Glutamatergic neuron (in vitro differentiated cells): ENCODE measurements around the gene KNDC1. TPM values are rescaled to one million over a fixed set of nuclear protein-coding genes. Genes with fewer than 3 reads are reported as not detected.
"Not testable (repeated sequence)": the region's sequence is repeated elsewhere in the genome, so short reads cannot be mapped to it uniquely, and the experiment has no call there.

Experiments
- DNase-seq: peaks from one replicate; pipeline ENCODE4 v3.0.0; 2022
- H3K27ac Mint-ChIP-seq: one replicate; pipeline ENCODE4 v1.8.0; 2020; ENCODE audit warnings: mild to moderate bottlenecking, mixed read lengths, inconsistent platforms; ENCODE audit not compliant: unreplicated experiment
- H3K27me3 Mint-ChIP-seq: one replicate; pipeline ENCODE4 v1.8.0; 2020; ENCODE audit warnings: mild to moderate bottlenecking, moderate library complexity, mixed read lengths, inconsistent platforms; ENCODE audit not compliant: unreplicated experiment
- H3K36me3 Mint-ChIP-seq: one replicate; pipeline ENCODE4 v1.8.0; 2020; ENCODE audit warnings: mild to moderate bottlenecking, mixed read lengths, inconsistent platforms; ENCODE audit not compliant: unreplicated experiment
- H3K4me1 Mint-ChIP-seq: one replicate; pipeline ENCODE4 v1.8.0; 2020; ENCODE audit warnings: mild to moderate bottlenecking, low read depth, mixed read lengths, inconsistent platforms; ENCODE audit not compliant: unreplicated experiment
- H3K4me3 Mint-ChIP-seq: one replicate; pipeline ENCODE4 v1.8.0; 2020; ENCODE audit warnings: mild to moderate bottlenecking, mixed read lengths, inconsistent platforms; ENCODE audit not compliant: unreplicated experiment
- H3K9me3 Mint-ChIP-seq: one replicate; pipeline ENCODE4 v1.8.0; 2020; ENCODE audit warnings: mild to moderate bottlenecking, moderate library complexity, mixed read lengths, inconsistent platforms; ENCODE audit not compliant: unreplicated experiment
- total RNA-seq: library from RNA; stranded (reverse); fragmentation: NEBNext Ultra II Directional; extraction: Animal tissue kit (Norgen Biotek cat#: 25700); gene quantifications from one replicate; pipeline ENCODE4 v1.2.1, GENCODE V29; 2021; ENCODE audit not compliant: unreplicated experiment
- TF ChIP-seq, protein P1 (sequence below): fragments of 200-600 bp; sonication (generic); IDR thresholded peaks from one replicate; pipeline ENCODE4 v1.5.0; 2021; ENCODE audit not compliant: partially characterized antibody, unreplicated experiment

Gene KNDC1
- total RNA-seq, 1 donor from 2014 or later = 7.4 TPM

DNA sequence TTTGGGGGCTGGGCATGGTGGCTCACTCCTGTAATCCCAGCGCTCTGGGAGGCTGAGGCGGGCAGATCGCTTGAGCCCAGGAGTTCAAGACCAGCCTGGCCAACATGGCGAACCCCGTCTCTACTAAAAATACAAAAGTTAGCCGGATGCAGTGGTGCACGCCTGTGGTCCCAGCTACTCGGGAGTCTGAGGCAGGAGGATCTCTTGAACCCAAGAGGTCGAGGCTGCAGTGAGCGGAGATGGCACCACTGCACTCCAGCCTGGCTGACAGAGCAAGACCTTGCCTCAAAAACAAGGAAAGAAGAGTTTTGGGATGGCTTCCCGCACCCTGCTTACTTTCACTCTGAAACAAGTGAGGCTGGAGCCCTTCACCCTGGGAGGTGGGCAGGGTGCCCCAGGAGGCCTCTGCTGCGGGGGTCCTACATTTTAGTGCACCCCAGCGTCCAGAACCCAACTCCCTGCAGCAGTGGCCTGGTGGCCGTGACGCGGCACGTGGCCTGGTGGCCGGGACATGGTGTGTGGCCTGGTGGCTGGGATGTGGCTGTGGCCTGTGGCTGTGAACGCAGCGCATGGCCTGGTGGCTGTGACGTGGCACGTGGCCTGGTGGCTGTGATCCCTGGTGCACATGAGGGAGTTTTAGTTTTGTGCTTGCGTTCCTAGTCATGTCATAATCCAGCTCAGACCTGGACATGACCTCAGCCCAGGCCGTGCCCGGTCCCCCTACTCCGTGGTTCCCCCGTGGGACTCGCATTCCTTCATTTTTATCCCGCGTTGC lies 9.3 kb downstream of the KNDC1 start:
- Mint-ChIP-seq H3K27ac (no peak overlapping the region), H3K9me3 (no peaks in the 10 kb centered on the region), H3K36me3 (peaks cover 13% of the 10 kb centered on the region), H3K4me1 (no peaks in the 10 kb centered on the region), H3K27me3 (peaks cover 8% of the 10 kb centered on the region), H3K4me3 (no peak overlapping the region)
- DNase-seq = no peak
- TF ChIP-seq, protein P1, sequence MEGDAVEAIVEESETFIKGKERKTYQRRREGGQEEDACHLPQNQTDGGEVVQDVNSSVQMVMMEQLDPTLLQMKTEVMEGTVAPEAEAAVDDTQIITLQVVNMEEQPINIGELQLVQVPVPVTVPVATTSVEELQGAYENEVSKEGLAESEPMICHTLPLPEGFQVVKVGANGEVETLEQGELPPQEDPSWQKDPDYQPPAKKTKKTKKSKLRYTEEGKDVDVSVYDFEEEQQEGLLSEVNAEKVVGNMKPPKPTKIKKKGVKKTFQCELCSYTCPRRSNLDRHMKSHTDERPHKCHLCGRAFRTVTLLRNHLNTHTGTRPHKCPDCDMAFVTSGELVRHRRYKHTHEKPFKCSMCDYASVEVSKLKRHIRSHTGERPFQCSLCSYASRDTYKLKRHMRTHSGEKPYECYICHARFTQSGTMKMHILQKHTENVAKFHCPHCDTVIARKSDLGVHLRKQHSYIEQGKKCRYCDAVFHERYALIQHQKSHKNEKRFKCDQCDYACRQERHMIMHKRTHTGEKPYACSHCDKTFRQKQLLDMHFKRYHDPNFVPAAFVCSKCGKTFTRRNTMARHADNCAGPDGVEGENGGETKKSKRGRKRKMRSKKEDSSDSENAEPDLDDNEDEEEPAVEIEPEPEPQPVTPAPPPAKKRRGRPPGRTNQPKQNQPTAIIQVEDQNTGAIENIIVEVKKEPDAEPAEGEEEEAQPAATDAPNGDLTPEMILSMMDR = no peak

- Mint-ChIP-seq H3K4me1 (no peaks in the 10 kb centered on the region), H3K4me3 (no peak overlapping the region), H3K27me3 (peaks cover 11% of the 10 kb centered on the region), H3K36me3 (peaks cover 13% of the 10 kb centered on the region), H3K27ac (no peak overlapping the region), H3K9me3 (no peaks in the 10 kb centered on the region)
- TF ChIP-seq, protein P1 = no peak
- no peak for DNase-seq
Observed at GRCh38 chr10:133170092-133170491, 10.1 kb downstream of the KNDC1 start.

DNA sequence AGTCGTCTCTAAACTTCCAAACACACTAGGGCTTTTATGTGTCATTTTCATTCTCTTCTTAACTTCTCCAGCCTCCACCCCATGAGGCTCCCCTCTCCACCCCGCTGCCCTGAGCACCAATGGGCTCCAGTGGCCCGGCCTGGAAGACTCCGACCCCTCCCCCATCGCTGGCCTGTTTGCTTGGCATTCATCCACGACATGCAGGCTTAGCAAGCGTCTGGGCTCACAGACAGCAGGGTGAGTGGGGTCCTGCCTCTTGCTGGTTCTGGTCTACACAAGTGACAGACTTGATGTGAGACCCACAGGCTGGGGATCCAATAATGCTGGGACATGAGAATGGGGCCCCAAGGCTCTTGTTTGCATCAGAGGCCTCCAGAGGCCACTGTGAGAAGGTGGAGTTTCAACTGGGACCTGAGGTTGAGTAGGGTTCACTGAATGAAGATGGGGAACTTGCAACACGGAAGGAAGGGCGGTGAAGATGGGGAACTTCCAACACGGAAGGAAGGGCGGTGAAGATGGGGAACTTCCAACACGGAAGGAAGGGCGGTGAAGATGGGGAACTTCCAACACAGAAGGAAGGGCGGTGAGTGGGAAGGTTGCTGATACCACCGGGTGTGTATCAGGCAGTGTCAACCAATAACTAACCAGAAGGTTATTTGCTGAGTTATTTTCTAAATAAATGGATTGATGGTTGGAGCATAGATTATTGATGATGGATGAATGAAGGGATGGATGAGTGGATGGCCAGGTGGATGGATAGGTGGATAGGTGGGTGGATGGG lies 14.0 kb downstream of the KNDC1 start:
- Mint-ChIP-seq H3K4me1 (no peaks in the 10 kb centered on the region), H3K36me3 (peaks cover 9% of the 10 kb centered on the region), H3K27ac (no peak overlapping the region), H3K27me3 (peaks cover 11% of the 10 kb centered on the region), H3K9me3 (peaks cover 5% of the 10 kb centered on the region), H3K4me3 (no peak overlapping the region)
- DNase-seq = no peak
- TF ChIP-seq, protein P1 = no peak

DNA sequence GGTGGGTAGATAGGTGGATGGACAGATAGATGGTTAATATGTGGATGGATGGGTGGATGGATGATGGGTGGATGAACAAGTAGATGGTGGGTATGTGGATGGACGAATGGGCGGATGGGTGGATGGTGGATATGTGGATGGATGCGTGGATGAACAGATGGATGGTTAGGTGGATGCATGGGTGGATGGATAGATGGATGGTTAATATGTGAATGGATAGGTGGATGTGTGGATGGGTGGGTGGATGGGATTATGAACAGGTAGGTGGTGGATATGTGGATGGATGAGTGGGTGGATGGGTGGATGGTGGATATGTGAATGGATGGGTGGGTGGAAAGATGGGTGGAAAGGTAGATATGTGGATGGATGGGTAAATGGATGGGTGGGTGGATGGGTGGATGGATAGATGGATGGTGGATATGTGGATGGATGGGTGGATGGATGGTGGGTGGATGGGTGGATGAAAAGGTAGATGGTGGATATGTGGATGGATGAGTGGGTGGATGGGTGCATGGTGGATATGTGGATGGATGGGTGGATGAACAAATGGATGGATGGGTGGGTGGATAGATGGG lies 14.8 kb downstream of the KNDC1 start:
- Mint-ChIP-seq H3K36me3 (peaks cover 8% of the 10 kb centered on the region), H3K4me1 (no peaks in the 10 kb centered on the region), H3K27ac (no peak overlapping the region), H3K9me3 (peaks cover 5% of the 10 kb centered on the region), H3K4me3 (no peak overlapping the region), H3K27me3 (peaks cover 10% of the 10 kb centered on the region)
- DNase-seq = no peak
- TF ChIP-seq, protein P1 = no peak

GRCh38 chr10:133175624-133176023 lies 15.6 kb downstream of the KNDC1 start:
- H3K4me1 Mint-ChIP-seq, DNase-seq, H3K4me3 Mint-ChIP-seq, H3K9me3 Mint-ChIP-seq, H3K36me3 Mint-ChIP-seq, H3K27ac Mint-ChIP-seq: not testable (repeated sequence)
- H3K27me3 Mint-ChIP-seq = peaks cover 10% of the 10 kb centered on the region
